Amniotic stem cell (primary cell): ENCODE measurements around the gene C11orf68.

Source experiments
- DNase-seq: peaks from one replicate; lab custom pipeline; 2025; lab: John Stamatoyannopoulos, UW

The C11orf68 gene

DNA sequence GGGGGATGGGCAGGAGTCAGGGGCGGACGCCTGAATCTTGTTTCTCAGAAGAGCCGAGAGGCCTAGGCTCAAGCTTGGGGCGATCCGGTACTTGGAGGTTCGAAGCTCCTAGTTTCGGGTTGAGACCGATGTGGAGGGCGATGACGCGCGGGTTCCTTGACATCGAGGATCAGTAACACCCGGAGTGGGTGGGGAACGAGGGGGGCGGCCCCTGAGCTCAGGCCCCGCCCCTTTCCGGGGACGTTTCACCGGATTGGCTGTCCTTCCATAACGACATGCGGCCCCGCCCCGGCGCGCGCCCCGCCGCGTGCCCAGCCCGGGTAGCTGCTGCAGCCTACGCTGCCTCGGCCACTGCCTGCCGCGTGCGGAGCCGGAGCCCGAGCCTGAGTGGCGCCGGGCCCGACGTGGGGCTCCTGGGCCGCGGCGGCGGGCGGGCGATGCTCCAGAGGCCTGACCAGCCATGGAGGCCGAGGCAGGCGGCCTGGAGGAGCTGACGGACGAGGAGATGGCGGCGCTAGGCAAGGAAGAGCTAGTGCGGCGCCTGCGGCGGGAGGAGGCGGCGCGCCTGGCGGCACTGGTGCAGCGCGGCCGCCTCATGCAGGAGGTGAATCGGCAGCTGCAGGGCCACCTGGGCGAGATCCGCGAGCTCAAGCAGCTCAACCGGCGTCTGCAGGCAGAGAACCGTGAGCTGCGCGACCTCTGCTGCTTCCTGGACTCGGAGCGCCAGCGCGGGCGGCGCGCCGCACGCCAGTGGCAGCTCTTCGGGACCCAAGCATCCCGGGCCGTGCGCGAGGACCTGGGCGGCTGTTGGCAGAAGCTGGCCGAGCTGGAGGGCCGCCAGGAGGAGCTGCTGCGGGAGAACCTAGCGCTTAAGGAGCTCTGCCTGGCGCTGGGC, 28.3 kb downstream of the C11orf68 start, which contains the start of gene CCDC85B:
CCDC85B (plus strand) TSS at position 350 of the 895 bp plus-strand sequence; CDS start at position 461, 111 bp downstream.
- DNase-seq, result peak; percentile 96

DNA sequence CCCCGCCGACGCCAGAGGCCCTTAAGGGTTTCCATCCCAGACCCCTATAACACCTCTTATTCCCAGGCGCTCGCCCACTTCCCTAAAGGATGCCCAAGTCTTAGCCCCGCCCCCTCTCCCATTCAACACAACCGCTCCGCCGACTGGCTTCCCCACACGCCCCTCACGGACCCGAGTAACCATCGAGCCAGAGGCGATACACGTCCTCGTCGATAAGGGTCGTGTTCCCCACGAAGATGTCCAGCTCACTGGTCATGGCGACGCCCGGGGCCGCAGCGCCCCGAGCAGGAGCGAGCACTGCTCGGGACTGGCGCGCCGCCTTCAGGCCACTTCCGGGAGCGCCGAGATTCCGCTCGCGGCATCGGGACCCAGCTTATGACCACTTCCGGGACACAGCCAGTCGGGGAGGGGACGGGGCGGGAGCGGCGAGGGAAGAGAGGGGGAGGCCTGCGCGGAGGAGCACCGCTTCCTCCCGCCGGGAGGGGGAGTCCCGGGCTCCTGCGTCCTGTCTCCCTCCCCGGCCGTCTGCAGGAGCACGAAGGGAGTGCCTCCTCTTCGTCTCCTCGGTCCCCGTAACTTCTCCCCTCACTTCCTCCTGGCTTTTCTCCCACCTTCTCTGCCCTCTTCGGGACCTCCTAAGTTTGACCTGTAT, 30.6 kb downstream of the C11orf68 start, which contains the start of gene FIBP:
FIBP (minus strand) TSS at position 309 of the 652 bp plus-strand sequence; CDS start at position 256, 53 bp downstream.
- DNase-seq, result peak; percentile 93

DNA sequence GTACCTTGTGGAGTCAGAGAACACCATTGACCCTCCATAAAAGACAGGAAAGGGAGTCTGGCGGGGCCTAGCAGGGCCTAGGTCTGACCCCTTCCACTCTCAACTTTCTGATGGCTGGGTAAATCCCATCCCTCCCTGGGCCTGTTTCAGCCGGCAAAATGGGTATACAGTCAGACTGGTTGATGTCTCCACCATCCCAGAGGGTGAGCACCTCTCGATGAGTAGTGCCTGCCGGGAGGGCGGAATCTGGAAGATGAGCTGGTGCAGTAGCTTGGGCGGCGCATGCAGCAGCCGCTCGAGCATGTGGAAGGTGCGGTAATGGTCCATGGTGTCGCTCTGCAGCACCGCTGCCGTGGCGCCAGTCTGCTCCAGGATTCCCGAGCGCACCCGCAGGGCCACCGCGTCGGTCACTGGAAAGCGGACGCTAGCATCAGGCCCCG, 31.1 kb downstream of the C11orf68 start:
- DNase-seq, result no peak

GRCh38 chr11:65886826-65887722, 31.8 kb downstream of the C11orf68 start:
- DNase-seq, result no peak

- DNase-seq, result no peak
Observed at GRCh38 chr11:65885808-65886536, 32.9 kb downstream of the C11orf68 start.

- DNase-seq, result no peak
Observed at GRCh38 chr11:65885231-65885630, 33.6 kb downstream of the C11orf68 start.

GRCh38 chr11:65884716-65885092, 34.2 kb downstream of the C11orf68 start:
- DNase-seq, result no peak

DNA sequence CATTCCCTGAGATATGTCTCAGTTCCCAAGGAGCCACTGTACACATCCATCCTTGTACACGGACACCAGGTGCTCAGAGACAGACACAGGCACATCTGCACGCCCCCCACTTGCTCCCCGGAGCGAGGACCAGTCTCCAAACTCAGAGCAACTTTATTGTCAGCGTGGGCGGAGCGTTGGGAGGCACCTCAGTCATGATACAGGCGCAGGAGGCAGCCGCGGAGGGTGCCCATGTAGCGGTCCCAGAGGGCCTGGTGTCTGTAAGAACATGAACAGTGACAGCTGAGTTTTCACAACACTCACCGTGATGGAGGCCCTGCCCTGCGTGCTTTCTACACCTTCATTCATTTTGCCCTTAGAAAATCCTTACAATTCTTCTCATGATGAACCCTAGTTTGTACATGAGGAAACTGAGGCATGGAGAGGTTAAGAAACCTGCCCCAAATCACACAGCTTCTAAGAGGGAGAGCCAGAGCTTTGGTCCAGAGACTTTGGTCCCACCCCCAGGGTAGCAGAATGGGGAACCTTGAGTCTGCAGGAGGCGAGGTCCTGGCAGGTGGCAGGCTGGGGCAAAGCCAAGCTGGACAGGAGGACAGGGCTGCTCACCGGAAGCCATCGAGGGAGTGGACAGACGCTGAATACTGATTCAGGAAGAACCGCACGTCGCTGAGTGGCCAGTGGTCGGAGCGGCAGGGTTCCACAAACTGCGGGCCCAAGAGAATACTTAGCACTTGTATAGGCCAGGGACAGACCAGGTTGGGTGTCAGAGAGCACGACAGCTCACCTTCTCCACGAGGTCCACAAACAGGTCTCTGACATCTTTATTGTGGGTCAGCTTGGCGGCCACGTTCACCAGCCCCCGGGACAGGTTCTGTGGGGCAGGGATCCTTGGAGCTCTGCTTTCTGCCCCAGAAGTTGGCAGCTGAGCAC, 34.8 kb downstream of the C11orf68 start:
- no peak for DNase-seq

DNA sequence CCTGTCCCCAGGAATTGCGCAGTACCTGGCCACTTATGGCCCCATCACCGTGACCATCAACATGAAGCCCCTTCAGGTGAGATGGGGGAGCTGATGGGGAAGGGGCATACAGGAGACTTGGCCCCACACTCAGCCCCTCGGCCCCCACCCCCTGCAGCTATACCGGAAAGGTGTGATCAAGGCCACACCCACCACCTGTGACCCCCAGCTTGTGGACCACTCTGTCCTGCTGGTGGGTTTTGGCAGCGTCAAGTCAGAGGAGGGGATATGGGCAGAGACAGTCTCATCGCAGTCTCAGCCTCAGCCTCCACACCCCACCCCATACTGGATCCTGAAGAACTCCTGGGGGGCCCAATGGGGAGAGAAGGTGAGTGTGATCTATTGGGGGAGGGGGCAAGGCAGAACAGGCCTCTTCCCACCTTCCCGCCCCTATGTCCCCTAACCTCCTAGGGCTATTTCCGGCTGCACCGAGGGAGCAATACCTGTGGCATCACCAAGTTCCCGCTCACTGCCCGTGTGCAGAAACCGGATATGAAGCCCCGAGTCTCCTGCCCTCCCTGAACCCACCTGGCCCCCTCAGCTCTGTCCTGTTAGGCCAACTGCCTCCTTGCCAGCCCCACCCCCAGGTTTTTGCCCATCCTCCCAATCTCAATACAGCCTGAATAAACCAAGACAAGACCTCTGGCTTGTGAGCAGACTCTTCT, 35.7 kb downstream of the C11orf68 start:
- no peak for DNase-seq

DNA sequence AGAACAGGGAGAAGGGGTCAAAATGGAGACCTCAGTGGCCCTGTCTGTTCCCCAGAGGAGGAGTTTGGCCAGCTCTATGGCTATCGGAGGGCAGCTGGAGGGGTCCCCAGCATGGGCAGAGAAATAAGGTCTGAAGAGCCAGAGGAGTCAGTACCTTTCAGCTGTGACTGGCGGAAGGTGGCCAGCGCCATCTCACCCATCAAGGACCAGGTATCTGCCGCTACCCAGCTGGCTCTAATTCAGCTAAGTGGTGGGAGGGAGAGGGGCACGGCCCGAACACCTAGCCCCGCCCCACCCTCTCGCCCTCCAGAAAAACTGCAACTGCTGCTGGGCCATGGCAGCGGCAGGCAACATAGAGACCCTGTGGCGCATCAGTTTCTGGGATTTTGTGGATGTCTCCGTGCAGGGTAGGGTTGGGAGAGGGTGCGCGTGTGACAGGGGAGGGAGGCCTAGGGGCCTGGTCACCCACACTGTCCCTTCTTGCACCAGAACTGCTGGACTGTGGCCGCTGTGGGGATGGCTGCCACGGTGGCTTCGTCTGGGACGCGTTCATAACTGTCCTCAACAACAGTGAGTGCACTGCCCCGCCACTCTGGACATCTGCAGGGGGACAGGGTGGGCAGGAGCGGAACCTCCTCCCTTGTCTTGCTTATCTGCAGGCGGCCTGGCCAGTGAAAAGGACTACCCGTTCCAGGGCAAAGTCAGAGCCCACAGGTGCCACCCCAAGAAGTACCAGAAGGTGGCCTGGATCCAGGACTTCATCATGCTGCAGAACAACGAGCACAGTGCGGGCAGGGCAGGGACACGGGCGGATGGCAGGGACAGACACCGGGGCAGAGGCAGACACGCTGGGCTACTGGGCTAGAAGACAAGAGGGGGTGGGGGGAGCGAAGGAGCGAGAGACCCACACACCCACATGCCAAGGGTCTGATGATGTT, 36.5 kb downstream of the C11orf68 start:
- no peak for DNase-seq

- DNase-seq, result no peak
Observed at GRCh38 chr11:65880844-65881421, 37.9 kb downstream of the C11orf68 start.

GRCh38 chr11:65880027-65880426, 38.8 kb downstream of the C11orf68 start:
- DNase-seq, result no peak

GRCh38 chr11:65879617-65880016, 39.2 kb downstream of the C11orf68 start, which contains the start of gene CTSW:
CTSW (plus strand) TSS chr11:65879837; CDS start chr11:65879855, 18 bp downstream.
- no peak for DNase-seq

DNA sequence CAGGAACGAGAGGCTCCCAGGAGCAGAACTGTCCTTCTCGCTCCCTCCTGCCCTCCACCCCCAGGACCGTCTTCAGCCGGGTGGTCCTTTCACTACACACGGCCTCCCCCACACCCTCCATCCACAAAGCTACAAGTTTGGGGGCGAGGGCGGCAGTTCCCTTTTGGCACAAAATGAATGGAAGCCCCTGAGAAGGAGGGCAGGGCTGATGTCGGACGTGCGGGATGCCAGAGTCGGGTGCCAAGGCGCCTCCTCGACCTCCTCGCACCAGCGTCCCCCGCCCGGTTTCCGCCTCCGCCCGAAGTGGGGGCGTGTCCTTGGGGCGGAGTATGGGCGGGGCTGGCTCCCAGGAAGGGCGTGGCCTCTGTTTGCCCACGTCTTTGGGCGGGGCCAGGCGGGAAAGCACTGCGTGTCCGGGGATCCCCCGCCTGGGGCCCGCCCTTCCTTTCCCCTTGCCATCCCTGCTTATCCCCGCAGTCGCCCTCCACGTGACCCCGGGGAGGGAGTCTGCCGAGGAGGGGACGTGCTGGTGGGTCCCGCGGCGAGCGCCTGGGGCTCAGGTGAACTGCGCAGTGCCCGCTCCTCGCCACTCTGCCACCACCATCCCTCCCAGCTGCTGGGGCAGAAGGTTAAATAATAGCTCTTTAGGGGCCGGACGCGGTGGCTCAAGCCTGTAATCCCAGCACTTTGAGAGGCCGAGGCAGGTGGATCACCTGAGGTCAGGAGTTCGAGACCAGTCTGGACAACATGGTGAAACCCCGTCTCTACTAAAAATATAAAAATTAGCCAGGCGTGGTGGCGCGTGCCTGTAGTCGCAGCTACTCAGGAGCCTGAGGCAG, 45.3 kb downstream of the C11orf68 start:
- DNase-seq, result peak; percentile 93

- no peak for DNase-seq
Observed at GRCh38 chr11:65872586-65873317, 46.1 kb downstream of the C11orf68 start, which contains the start of gene EFEMP2. EFEMP2 (minus strand) TSS chr11:65872800; CDS start chr11:65872354, 446 bp downstream.
